SH-SY5Y (cell line): Measurements from ENCODE around the gene MAP1LC3A.

Experiments used
- GATA2 ChIP-seq: IDR thresholded peaks from 2 replicates; pipeline ENCODE4 v1.6.1; 2011; ENCODE audit warnings: mild to moderate bottlenecking, low read depth, low read length
- GATA3 ChIP-seq: IDR thresholded peaks from 2 replicates; pipeline ENCODE4 v1.6.1; 2011; ENCODE audit warnings: low read depth, mild to moderate bottlenecking, low read length, moderate library complexity

DNA sequence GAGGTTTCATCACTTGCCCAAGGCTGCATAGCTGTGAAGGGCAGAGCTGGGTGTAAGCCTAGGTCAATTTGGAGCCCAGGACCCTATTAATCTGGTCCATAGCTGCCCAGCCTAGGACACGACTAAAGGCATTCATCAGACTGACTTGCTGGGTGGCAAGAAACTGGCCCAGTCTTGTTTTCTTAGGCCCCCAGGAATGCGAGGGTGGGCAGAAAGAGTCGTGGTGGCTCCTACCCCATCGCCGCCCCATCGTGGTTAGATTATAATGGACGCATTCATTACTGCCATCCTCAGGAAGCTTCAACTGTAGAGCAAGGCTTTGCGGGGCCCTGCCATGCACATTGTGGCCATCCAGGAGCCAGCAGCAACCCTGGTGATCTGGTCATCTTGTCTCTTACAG is 26.2 kb upstream of the MAP1LC3A start:
- no peak for TF ChIP-seq GATA3
- no peak for TF ChIP-seq GATA2
